MG63 (cell line): ENCODE measurements around the gene DPH6. TPM values are rescaled to one million over a fixed set of nuclear protein-coding genes. Genes with fewer than 3 reads are reported as not detected.
A peak's percentile ranks its signal among the peaks of the same experiment; 100 is the strongest.

Experiments
- DNase-seq: peaks from one replicate; pipeline ENCODE4 v3.0.0-alpha.2; 2020
- H3K27me3 ChIP-seq: fragments of 250-450 bp; sonication (Bioruptor Pico); 2 replicates; pipeline ENCODE4 v1.5.1; 2020; ENCODE audit warnings: mild to moderate bottlenecking, moderate library complexity
- H3K36me3 ChIP-seq: fragments of 250-450 bp; sonication (Bioruptor Pico); 2 replicates; pipeline ENCODE4 v1.5.1; 2020; ENCODE audit warnings: mild to moderate bottlenecking, moderate library complexity
- H3K4me3 ChIP-seq: fragments of 250-450 bp; sonication (Bioruptor Pico); 2 replicates; pipeline ENCODE4 v1.5.1; 2020; ENCODE audit warnings: mild to moderate bottlenecking, moderate library complexity
- H3K9me3 ChIP-seq: fragments of 250-450 bp; sonication (Bioruptor Pico); 2 replicates; pipeline ENCODE4 v1.5.1; 2020; ENCODE audit warnings: mild to moderate bottlenecking, moderate library complexity
- total RNA-seq: library from RNA; depleted of rRNA; stranded (reverse); fragments of >200 nt; shearing (Covaris generic); gene quantifications from 2 replicates; pipeline ENCODE4 v1.2.3, GENCODE V29; 2014; ENCODE audit warnings: low replicate concordance

The DPH6 gene
- total RNA-seq, 1 experiment from 2014 or later: 23.2 TPM

GRCh38 chr15:35506272-35506870, 39.6 kb downstream of the DPH6 start:
- Histone ChIP-seq H3K4me3 (no peak overlapping the region), H3K36me3 (no peaks in the 10 kb centered on the region), H3K9me3 (no peaks in the 10 kb centered on the region), H3K27me3 (no peaks in the 10 kb centered on the region)
- DNase-seq: no peak

GRCh38 chr15:35505809-35506208, 40.2 kb downstream of the DPH6 start:
- Histone ChIP-seq H3K27me3 (no peaks in the 10 kb centered on the region), H3K4me3 (no peak overlapping the region), H3K9me3 (no peaks in the 10 kb centered on the region), H3K36me3 (no peaks in the 10 kb centered on the region)
- no peak for DNase-seq

- Histone ChIP-seq H3K36me3 (no peaks in the 10 kb centered on the region), H3K9me3 (no peaks in the 10 kb centered on the region), H3K27me3 (no peaks in the 10 kb centered on the region), H3K4me3 (no peak overlapping the region)
- DNase-seq: no peak
Measured at GRCh38 chr15:35505141-35505540, 40.8 kb downstream of the DPH6 start.

GRCh38 chr15:35499723-35500122, 46.2 kb downstream of the DPH6 start:
- DNase-seq: no peak
- no peaks in the 10 kb centered on the region for H3K36me3 ChIP-seq
- no peaks in the 10 kb centered on the region for H3K27me3 ChIP-seq
- H3K4me3 ChIP-seq: no peak overlapping the region
- no peaks in the 10 kb centered on the region for H3K9me3 ChIP-seq

- H3K36me3 ChIP-seq: no peaks in the 10 kb centered on the region
- no peaks in the 10 kb centered on the region for H3K27me3 ChIP-seq
- H3K9me3 ChIP-seq: no peaks in the 10 kb centered on the region; the same call in 1 of the 2 replicates
- H3K4me3 ChIP-seq: no peak overlapping the region
- DNase-seq: no peak
Measured at GRCh38 chr15:35496585-35496984, 49.4 kb downstream of the DPH6 start.

- Histone ChIP-seq H3K36me3 (no peaks in the 10 kb centered on the region), H3K27me3 (no peaks in the 10 kb centered on the region), H3K9me3 (no peaks in the 10 kb centered on the region; the same call in 1 of the 2 replicates), H3K4me3 (no peak overlapping the region)
- no peak for DNase-seq
Measured at GRCh38 chr15:35495080-35495479, 50.9 kb downstream of the DPH6 start.

- no peaks in the 10 kb centered on the region for H3K36me3 ChIP-seq
- no peak for DNase-seq
- H3K27me3 ChIP-seq: no peaks in the 10 kb centered on the region
- no peak overlapping the region for H3K4me3 ChIP-seq
- peaks cover 5% of the 10 kb centered on the region for H3K9me3 ChIP-seq
Measured at GRCh38 chr15:35491999-35492398, 54.0 kb downstream of the DPH6 start.

- Histone ChIP-seq H3K4me3 (no peak overlapping the region), H3K27me3 (no peaks in the 10 kb centered on the region), H3K9me3 (peaks cover 9% of the 10 kb centered on the region), H3K36me3 (no peaks in the 10 kb centered on the region)
- no peak for DNase-seq
Measured at GRCh38 chr15:35491173-35491572, 54.8 kb downstream of the DPH6 start.

GRCh38 chr15:35490511-35490910, 55.5 kb downstream of the DPH6 start:
- Histone ChIP-seq H3K36me3 (no peaks in the 10 kb centered on the region), H3K27me3 (no peaks in the 10 kb centered on the region), H3K4me3 (no peak overlapping the region), H3K9me3 (peaks cover 9% of the 10 kb centered on the region)
- DNase-seq: no peak

GRCh38 chr15:35487417-35487816, 58.5 kb downstream of the DPH6 start:
- no peaks in the 10 kb centered on the region; the same call in 1 of the 2 replicates for H3K36me3 ChIP-seq
- H3K4me3 ChIP-seq: no peak overlapping the region
- no peaks in the 10 kb centered on the region for H3K27me3 ChIP-seq
- DNase-seq: no peak
- peaks cover 9% of the 10 kb centered on the region for H3K9me3 ChIP-seq

- DNase-seq: no peak
- Histone ChIP-seq H3K4me3 (no peak overlapping the region), H3K27me3 (no peaks in the 10 kb centered on the region), H3K9me3 (peaks cover 9% of the 10 kb centered on the region; the same call in 1 of the 2 replicates), H3K36me3 (no peaks in the 10 kb centered on the region; the same call in 1 of the 2 replicates)
Measured at GRCh38 chr15:35486296-35486695, 59.7 kb downstream of the DPH6 start.

- Histone ChIP-seq H3K4me3 (no peak overlapping the region), H3K36me3 (no peaks in the 10 kb centered on the region; the same call in 1 of the 2 replicates), H3K9me3 (peaks cover 9% of the 10 kb centered on the region; the same call in 1 of the 2 replicates), H3K27me3 (no peaks in the 10 kb centered on the region)
- no peak for DNase-seq
Measured at GRCh38 chr15:35485411-35485810, 60.6 kb downstream of the DPH6 start.

GRCh38 chr15:35484231-35484945, 61.6 kb downstream of the DPH6 start:
- Histone ChIP-seq H3K36me3 (no peaks in the 10 kb centered on the region; the same call in 1 of the 2 replicates), H3K9me3 (peaks cover 9% of the 10 kb centered on the region; the same call in 1 of the 2 replicates), H3K4me3 (no peak overlapping the region), H3K27me3 (no peaks in the 10 kb centered on the region)
- DNase-seq: no peak

GRCh38 chr15:35481992-35482391, 64.0 kb downstream of the DPH6 start:
- DNase-seq: peak; percentile 83
- no peaks in the 10 kb centered on the region; the same call in 1 of the 2 replicates for H3K36me3 ChIP-seq
- H3K4me3 ChIP-seq: no peak overlapping the region
- H3K9me3 ChIP-seq: peaks cover 3% of the 10 kb centered on the region; the same call in 1 of the 2 replicates
- H3K27me3 ChIP-seq: no peaks in the 10 kb centered on the region

GRCh38 chr15:35481064-35481463, 64.9 kb downstream of the DPH6 start:
- no peak for DNase-seq
- H3K27me3 ChIP-seq: no peaks in the 10 kb centered on the region
- no peak overlapping the region for H3K4me3 ChIP-seq
- no peaks in the 10 kb centered on the region; the same call in 1 of the 2 replicates for H3K9me3 ChIP-seq
- H3K36me3 ChIP-seq: no peaks in the 10 kb centered on the region; the same call in 1 of the 2 replicates

- Histone ChIP-seq H3K36me3 (no peaks in the 10 kb centered on the region; the same call in 1 of the 2 replicates), H3K27me3 (no peaks in the 10 kb centered on the region), H3K4me3 (no peak overlapping the region), H3K9me3 (no peaks in the 10 kb centered on the region; the same call in 1 of the 2 replicates)
- DNase-seq: no peak
Measured at GRCh38 chr15:35479423-35479822, 66.5 kb downstream of the DPH6 start.

- Histone ChIP-seq H3K36me3 (no peaks in the 10 kb centered on the region), H3K27me3 (no peaks in the 10 kb centered on the region), H3K9me3 (no peaks in the 10 kb centered on the region), H3K4me3 (no peak overlapping the region)
- DNase-seq: no peak
Measured at GRCh38 chr15:35477312-35478262, 68.4 kb downstream of the DPH6 start.
